Kidney tubule cell (primary cell): ENCODE results near the gene EIF3J.
A peak's percentile ranks its signal among the peaks of the same experiment; 100 is the strongest.
"Not testable (repeated sequence)": the region's sequence is repeated elsewhere in the genome, so short reads cannot be mapped to it uniquely, and the experiment has no call there.

Experiments
- DNase-seq: peaks from one replicate; pipeline ENCODE4 v3.0.0-alpha.2; 2018; ENCODE audit warnings: low spot score

EIF3J gene

DNA sequence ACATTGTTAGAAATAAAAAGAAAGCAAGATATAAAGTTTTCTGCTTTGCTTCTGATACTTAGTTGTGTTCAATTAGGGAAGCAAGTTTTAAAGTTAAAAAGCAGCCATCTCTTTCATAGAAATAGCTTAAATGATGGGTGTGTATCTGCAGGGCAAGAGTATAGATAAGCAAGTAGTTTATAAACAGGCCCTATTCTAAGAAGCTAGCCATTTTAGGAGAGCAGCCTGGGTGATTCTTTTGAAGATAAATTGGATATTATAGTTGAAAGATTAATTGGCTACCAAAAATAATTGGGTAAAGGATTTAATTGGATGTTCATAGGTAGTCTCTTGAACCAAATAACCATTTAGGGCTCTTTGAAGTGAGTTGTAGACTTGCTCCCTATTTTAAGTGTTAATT, 5.6 kb downstream of the EIF3J start:
- DNase-seq, result no peak

DNA sequence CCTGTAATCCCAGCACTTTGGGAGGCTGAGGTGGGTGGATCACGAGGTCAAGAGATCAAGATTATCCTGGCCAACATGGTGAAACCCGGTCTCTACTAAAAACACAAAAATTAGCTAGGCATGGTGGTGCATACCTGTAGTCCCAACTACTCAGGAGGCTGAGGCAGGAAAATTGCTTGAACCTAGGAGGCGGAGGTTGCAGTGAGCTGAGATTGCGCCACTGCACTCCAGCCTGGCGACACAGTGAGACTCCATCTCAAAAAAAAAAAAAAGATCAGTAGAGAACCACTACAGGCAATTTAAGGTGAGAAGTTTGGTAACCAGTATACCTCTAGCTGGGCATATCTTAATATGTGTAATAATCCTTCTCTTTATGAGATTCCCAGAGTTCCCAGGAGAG, 7.8 kb downstream of the EIF3J start:
- DNase-seq, result not testable (repeated sequence)

DNA sequence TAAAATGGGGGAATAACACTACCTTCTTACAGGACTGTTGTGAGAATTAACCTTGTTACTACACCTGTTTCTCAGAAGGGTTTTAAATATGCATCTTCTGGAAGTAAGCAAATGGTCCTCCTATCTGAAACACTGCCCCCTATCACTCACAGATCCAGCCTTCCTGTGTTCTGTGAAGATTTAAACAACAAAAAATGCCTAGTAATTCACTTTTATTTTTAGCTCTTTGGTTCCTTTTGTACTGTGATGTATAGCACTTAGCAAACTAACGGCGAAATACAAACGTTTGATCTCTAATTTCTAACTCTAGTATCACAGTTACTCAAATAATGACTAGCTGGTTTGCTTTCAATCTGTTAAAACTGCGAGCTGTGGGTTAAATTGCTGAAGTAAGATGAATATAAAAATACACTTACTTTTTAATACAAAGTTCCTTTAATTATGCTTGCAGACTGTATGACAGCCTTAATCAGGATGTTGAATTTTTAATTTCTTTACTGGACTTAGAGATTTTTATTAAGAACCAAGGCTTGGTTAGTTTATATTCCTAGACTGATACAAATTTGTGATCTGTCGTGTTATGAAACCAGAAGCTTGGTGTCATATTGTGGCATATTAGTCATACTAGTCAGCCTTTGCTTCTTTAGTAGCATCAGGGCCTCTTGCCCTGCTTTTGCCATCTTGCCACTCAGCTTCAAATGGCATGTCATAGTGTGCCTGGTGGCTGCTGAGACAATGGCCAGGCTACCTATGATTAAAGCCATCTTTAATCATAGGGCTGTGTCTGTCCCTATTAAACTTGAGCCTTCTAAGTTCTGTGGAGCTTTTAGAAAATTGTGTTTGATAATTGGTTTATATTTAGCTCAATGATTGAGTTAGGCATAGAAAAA, 9.2 kb downstream of the EIF3J start:
- DNase-seq, result peak; percentile 58

DNA sequence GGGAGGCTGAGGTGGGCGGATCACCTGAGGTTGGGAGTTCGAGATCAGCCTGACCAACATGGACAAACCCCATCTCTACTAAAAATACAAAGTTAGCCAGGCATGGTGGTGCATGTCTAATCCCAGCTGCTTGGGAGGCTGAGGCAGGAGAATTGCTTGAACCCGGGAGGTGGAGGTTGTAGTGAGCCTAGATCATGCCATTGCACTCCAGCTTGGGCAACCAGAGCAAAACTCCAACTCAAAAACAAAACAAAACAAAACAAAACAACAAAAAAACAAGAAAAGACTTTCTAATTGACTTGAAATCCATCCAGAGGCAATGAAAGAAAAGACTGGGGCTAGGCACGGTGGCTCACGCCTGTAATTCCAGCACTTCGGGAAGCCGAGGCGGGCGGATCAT, 12.2 kb downstream of the EIF3J start:
- not testable (repeated sequence) for DNase-seq

DNA sequence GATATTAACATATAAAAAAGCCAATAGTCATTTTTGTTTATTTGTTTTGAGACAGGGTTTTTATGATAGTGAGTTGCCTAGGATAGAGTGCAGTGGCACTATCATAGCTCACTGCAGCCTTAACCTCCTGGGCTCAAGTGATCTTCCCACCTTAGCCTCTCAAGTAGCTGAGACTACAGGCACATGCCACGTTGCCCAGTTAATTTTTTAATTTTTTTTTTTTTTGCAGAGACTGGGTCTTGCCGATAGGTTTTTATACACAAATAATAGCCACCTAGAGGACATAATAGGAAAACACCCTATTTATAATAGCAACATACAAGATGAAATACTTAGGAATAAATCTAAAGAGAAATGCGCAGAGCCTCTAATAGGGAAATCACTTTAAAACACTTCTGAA, 13.3 kb downstream of the EIF3J start:
- peak; percentile 42 for DNase-seq

DNA sequence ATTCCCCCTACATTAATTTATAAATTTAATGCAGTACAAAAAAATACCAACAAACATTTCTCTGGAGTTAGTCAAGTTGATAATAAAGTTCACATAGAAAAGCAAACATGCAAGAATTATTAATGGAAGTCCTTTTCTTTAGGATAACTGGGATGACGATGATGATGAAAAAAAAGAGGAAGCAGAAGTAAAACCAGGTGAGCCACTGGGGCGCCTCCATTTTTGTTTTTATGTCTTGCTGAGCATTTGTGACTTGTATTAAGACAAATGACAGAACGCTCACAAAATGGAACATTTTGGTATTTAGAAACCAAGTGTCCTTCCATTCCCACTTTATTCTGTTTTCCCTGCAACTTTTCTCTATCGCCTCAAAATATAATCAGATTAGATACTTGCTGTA, 13.8 kb downstream of the EIF3J start:
- no peak for DNase-seq

DNA sequence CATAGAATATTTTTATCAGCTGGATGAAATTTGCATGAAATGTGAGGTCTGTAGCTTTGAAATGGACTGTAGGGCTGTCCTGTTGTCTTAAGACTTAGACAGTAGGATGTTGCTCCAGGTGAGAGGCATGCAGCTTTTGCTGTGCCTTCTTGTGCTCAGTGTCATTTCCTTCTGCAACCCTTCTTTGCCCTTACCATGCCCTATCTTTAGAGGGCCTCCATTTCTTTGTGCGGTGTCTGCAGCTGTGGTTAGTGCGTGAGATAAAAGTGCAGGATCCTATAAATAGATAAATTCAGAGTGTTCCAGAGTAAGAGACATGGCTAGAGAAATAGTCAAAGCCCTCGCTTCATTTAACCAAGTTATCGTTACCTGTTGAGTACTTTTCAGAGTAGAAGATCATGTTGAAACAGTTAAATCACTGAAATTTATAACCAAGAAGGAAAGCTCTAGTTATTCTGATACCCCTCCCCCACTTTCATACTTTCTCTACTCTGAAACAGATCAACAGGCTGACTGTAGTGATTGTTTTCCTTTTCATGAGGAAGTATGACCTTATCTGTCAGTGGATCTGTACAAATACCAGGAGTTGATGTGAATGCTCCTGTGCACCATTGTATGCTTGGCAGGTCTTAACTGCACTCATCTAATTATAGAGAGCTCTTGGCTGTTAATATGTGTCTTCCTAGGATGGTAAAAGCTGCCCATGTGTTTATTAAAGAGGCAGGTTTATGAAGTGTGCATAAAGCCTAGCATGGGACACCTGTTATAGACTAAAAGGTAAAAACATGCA, 18.2 kb downstream of the EIF3J start:
- DNase-seq, result peak; percentile 21

DNA sequence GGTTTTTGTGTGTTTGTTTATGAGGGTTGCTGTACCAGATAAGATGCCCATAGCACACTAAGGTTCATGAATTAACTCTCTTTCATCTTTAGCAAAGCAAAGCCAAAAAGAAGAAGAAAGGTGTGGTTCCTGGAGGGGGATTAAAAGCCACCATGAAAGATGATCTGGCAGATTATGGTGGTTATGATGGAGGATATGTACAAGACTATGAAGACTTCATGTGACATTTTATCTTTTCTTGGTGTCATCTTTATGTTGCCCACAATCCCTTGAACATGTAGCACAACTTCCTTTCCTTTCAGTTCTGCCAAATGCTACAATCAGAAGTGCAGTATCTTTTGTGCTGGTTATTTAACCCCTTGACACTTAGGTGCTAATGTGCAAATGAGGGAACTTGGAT, 24.0 kb downstream of the EIF3J start:
- DNase-seq, result not testable (repeated sequence)

DNA sequence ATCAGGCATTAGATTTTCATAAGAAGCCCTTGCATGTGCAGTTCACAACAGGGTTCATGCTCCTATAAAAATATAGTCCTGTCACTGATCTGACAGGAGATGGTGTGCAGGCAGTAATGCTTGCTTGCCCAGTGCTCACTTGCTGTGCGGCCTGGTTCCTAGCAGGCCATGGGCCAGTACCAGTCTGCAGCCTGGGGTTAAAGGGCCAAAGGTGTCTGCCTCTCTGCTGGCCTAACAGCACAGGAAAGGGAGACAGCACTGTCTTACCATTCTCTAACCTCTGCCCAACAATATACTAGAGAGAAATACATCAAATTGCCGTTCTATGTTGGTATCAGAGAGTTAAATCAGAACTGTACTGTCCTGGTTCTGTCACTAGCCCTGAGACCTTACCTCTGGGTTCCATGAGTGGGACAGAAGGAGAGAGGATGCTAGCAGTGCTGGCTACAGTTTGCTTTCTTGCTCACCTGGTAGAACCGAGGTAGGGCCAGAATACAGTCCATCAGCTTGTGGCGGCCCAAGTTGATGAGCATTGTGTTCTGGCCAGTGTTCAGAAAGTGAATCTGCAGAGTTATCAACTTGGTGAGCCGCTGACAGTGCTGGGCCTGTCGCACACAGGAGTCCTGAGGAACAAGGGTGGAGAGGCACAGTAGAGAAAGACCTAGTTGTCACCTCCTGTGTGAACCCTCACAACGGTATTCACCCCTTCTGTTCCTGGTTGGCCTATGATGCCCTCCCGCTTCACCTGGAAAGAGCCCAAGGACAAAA, 28.6 kb downstream of the EIF3J start:
- DNase-seq, result no peak

DNA sequence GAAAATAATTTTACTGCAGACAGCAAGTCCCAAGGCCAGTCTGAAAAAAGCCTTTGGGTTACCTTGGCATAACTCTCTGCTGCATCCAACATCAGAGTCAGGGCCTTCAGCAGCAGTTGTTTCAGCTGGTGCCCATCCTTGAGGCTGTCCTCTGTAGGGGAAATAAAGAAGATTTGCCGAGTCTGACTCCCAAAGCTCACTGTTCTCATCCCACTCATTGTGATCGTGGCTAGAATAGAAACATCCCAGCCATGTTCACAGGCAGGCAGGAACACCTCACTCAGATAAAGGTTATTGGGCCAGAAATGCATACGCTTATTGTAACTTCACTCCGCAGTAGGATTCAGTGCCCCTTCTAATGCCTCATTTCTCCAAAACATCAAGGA, 29.2 kb downstream of the EIF3J start:
- DNase-seq, result no peak

DNA sequence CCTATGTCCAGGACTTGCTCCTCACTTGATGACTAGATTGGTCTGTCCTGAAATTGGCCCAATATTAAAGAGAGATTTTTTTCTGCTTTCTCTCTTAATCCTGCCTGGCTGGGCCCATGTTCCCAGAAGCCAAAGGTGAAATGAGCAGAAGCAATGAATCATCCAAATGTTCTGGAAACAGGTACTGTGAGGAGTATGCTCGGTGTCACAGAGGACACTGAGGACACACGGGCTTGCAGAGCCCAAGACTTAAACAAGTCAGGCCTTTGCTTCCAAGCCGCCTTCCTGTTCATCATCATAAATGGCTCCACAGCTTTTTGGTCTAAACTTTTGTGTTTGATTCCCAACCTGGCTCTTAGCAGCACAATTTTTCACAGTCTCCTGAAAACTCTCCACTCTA, 31.4 kb downstream of the EIF3J start:
- DNase-seq, result no peak

DNA sequence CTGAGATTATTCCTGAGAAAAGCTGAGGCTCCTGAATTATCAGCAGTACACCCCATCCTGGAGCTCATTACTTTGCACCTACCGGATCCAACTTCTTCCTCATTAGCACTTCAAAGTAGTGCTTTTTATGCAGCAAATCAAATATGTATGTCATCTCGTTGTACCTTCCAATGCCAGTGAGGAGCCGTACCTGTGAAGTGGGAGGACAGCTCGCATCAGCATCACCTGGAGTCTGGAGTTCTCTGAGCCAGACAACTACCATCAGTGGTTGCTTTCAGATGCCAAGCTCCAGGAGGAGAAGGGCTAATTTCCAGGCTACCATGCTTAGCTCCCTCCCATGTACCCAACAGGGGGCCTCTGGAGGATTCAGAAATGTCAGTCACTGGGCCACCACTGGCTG, 32.4 kb downstream of the EIF3J start:
- DNase-seq, result no peak

DNA sequence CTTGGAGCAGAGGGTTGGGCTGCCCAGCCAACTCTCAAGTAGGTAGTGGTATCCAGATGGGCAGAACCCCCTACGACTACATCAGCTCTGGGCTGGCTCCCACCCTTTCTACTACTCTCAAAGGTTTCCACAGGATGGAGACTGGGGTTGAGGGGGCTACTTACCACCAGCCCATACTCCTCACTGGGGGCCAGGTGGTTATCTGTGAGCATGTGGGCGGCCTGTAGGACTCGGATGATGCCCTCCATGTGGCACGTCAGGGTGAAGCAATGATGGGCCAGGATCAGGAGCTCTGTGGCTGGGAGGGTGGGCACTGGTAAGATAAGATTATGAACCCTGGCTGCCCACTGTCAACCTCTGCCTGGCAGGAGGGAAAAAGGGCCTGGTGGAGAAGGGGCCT, 33.4 kb downstream of the EIF3J start:
- DNase-seq, result no peak

DNA sequence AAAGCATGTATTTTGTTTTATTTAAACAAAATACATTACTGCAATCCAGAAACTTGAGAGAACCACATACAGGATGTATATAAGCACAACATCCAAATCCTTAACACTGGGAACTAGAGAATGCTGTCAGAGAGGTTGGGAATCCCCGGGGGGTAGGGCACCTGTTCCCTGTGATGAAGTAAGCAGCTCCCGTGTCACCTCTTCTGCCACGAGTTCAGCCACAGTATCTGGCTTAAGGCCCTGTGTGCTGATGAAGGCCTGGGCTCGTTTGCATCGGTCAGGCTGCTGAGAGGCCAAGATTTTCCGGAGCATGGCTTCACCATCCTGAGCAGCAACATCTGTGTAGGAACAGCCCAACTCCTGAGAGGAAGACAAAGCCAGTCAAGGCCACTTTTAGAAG, 36.4 kb downstream of the EIF3J start:
- no peak for DNase-seq

DNA sequence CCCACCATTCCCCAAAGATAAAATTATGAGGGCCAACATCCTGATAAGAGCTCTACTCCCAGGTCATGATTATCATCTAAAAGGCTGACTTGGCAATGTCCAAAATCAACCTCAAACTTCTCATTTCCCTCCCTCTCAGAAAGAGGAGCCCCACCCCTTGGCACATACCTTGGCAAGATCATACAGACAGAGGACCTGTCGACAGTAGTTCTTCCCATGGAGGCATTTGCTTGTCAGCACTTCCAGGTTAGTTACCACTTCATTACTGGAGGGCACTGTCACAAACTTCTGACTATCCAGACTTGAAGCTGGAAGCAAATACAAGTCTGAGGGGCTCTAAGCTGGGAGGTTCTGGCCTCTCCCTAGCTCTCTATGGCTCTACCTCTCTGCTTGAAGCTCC, 37.8 kb downstream of the EIF3J start:
- no peak for DNase-seq

DNA sequence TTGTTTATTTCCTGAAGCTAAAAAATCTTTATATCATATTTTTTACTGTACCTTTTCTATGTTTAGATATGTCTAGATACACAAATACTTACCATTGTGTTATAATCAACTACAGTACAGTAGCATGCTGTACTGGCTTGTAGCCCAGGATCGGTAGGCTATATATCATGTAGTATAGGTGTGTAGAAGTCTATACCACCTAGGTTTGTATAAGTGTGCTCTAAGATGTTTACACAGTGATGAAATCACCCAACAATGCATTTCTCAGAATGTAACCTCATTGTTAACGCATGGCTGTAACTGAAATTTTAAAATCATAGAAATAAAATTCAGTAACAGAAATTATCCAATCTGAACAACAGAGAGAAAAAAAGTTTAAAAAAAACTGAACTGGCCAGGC, 43.2 kb downstream of the EIF3J start:
- DNase-seq, result no peak

DNA sequence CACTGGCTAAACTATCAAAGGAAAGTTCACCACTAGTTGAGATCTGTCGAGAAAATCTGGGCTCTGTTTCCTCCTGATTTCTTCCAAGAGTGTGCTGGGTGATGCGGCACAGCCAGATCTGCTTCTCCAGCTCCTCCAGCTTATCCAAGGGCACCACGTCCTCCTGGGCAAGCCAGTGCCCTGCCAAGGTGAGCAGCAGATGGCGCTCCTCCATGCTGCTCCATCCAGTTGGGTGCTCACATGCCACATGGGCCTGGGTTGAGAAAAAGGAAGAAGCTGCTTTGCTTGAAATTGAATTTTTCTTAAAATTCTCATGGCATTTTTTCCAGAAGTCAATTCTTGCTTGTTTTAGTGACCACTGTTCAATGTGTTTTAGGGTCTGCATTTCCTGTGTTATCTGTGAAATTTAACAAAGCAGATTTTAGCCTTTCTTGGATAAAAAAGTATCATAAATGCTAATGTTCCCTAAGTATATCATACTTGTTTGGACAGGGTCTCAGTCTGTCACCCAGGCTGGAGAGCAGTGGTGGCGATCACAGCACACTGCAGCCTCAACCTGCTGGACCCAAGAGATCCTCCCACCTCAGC, 47.3 kb downstream of the EIF3J start:
- peak; percentile 40 for DNase-seq

DNA sequence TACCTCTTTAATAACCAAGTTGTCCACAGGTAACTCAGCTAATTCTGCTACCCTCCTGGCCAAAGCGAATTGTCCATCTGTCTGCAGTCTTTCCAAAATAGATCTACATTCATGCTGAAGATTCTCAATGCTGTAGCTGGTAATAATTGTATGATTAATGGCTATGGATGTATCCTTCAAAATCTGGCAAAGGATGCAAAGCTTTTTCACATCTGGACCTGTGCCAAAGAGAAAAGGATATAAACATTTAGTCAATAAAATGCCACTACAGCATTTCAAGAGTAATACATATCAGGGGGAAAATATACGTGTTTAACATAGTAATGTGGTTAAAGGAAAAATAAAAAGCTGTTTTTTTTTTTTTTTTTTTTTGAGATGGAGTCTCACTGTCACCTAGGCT, 48.7 kb downstream of the EIF3J start:
- no peak for DNase-seq

DNA sequence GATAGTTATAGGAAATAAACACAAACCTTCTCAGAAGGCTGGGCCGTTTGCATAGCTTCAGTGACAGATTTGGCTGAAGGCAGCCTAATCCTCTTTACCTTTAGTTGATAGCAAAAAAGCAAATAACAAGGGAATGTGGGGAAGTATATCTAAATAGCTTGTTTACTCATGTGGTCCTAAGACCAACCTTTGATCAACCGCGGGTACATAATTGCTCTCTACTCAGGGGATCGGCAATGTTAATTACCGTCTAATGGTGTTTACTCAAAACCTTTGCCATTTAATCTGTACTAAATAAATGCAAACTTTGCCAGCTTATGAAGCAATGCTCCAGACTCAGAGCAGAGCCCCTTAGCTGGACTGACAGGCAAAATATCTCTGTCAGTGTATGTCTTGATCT, 51.6 kb downstream of the EIF3J start:
- DNase-seq, result no peak

DNA sequence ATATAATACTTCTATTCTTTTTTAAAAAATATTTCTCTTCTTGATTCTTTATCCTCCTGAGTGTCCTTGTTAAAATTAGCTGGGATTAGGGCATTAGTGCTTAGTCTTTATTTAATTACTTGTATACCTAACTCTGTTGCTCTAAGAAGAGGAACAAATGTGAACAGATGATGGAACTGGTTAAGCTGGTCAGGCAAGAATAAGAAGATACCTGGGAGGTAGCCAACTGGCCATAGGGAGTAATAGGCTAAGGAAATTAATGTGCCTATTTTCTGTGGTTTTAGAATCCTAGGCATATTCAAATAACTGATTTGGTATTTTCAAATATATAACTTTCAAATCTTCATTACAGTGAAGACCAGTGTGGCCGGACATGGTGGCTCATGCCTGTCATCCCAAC, 54.4 kb downstream of the EIF3J start:
- no peak for DNase-seq

DNA sequence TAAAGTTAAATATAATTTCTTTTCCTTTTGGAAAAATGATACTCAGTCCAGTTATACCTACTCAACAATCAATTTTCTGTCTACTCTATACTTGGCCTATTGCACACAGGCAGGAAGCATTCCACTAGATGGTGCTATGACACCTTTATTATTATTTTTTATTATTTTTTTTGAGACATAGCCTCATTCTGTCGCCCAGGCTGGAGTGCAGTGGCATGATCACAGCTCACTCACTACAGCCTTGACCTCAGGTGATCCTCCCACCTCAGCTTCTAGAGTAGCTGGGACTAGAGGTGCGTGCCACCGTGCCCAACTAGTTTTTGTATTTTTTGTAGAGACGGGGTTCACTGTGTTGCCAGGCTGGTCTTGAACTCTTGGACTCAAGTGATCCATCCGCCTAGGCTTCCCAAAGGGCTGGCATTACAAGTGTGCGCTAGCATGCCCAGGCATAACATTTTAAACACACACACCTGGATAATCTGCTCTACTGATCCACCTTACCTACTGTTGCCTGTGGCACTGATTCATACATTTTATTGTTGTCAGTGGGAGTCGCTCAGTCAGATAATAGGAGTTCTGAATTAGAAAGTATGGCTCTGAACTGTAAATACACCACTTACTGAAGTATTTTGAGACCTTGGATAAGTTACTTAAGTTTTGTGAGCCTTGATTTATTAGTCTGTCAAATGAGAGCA, 56.2 kb downstream of the EIF3J start:
- peak; percentile 45 for DNase-seq

DNA sequence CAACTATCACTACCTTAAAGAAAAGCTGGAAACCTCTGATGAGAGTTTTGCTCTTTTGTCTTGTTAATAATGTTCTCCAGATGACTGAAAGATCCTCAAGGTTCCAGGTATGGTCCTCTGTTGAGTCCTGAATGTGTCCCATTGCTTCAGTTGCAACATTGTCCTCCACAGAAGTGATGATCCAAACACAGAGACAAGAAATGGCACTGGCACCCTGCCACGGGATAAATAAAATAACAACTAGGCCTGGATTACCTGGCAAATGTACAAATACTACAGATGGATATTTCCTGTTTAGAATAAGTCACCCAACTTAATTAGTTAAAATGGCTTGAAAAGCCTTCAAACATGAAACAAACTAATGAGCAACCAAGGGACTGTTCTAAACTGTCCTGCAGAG, 58.3 kb downstream of the EIF3J start:
- DNase-seq, result no peak
